ENCODE data around the gene NUAK2.

NUAK2 gene

GRCh38 chr1:205338011-205338410, 16.5 kb upstream of the NUAK2 start:
- H3K4me3 Mint-ChIP-seq: no peak overlapping the region
- no peaks in the 10 kb centered on the region for H3K4me1 Mint-ChIP-seq (ENCODE audit: low read depth)
- peaks cover 51% of the 10 kb centered on the region for H3K27me3 Mint-ChIP-seq (ENCODE audit: low read depth)
- no peaks in the 10 kb centered on the region for H3K9me3 Mint-ChIP-seq
- H3K27ac Mint-ChIP-seq: no peak overlapping the region
- no peaks in the 10 kb centered on the region for H3K36me3 Mint-ChIP-seq (ENCODE audit: low read depth)

- Mint-ChIP-seq H3K4me3 (no peak overlapping the region), H3K9me3 (no peaks in the 10 kb centered on the region), H3K27me3 (ENCODE audit: low read depth) (peaks cover 48% of the 10 kb centered on the region), H3K4me1 (ENCODE audit: low read depth) (no peaks in the 10 kb centered on the region), H3K27ac (no peak overlapping the region), H3K36me3 (ENCODE audit: low read depth) (no peaks in the 10 kb centered on the region)
Observed at GRCh38 chr1:205337481-205337880, 15.9 kb upstream of the NUAK2 start.

- no peaks in the 10 kb centered on the region for H3K9me3 Mint-ChIP-seq
- H3K4me1 Mint-ChIP-seq (ENCODE audit: low read depth): no peaks in the 10 kb centered on the region
- H3K4me3 Mint-ChIP-seq: no peak overlapping the region
- no peak overlapping the region for H3K27ac Mint-ChIP-seq
- peaks cover 43% of the 10 kb centered on the region for H3K27me3 Mint-ChIP-seq (ENCODE audit: low read depth)
- no peaks in the 10 kb centered on the region for H3K36me3 Mint-ChIP-seq (ENCODE audit: low read depth)
Observed at GRCh38 chr1:205335692-205336091, 14.1 kb upstream of the NUAK2 start.

GRCh38 chr1:205332015-205332791, 10.7 kb upstream of the NUAK2 start:
- Mint-ChIP-seq H3K4me1 (ENCODE audit: low read depth) (no peaks in the 10 kb centered on the region), H3K27ac (no peak overlapping the region), H3K27me3 (ENCODE audit: low read depth) (peaks cover 49% of the 10 kb centered on the region), H3K4me3 (no peak overlapping the region), H3K9me3 (no peaks in the 10 kb centered on the region), H3K36me3 (ENCODE audit: low read depth) (no peaks in the 10 kb centered on the region)

GRCh38 chr1:205330150-205330549, 8.6 kb upstream of the NUAK2 start:
- Mint-ChIP-seq H3K4me3 (no peak overlapping the region), H3K27ac (no peak overlapping the region)

GRCh38 chr1:205329719-205330118, 8.2 kb upstream of the NUAK2 start:
- peaks cover 54% of the 10 kb centered on the region for H3K27me3 Mint-ChIP-seq (ENCODE audit: low read depth)
- no peak overlapping the region for H3K27ac Mint-ChIP-seq
- no peaks in the 10 kb centered on the region for H3K9me3 Mint-ChIP-seq
- peaks cover 10% of the 10 kb centered on the region for H3K4me1 Mint-ChIP-seq (ENCODE audit: low read depth)
- H3K4me3 Mint-ChIP-seq: no peak overlapping the region
- H3K36me3 Mint-ChIP-seq (ENCODE audit: low read depth): no peaks in the 10 kb centered on the region

More at GRCh38 chr1:205330150-205330549, 8.6 kb upstream of the NUAK2 start:
- Mint-ChIP-seq H3K9me3 (no peaks in the 10 kb centered on the region), H3K36me3 (ENCODE audit: low read depth) (no peaks in the 10 kb centered on the region), H3K4me1 (ENCODE audit: low read depth) (peaks cover 6% of the 10 kb centered on the region), H3K27me3 (ENCODE audit: low read depth) (peaks cover 54% of the 10 kb centered on the region)

- Mint-ChIP-seq H3K36me3 (ENCODE audit: low read depth) (no peaks in the 10 kb centered on the region), H3K4me1 (ENCODE audit: low read depth) (peaks cover 17% of the 10 kb centered on the region), H3K27ac (no peak overlapping the region), H3K27me3 (ENCODE audit: low read depth) (peaks cover 45% of the 10 kb centered on the region), H3K9me3 (no peaks in the 10 kb centered on the region), H3K4me3 (no peak overlapping the region)
Observed at GRCh38 chr1:205328476-205328875, 6.9 kb upstream of the NUAK2 start.

- no peak overlapping the region for H3K27ac Mint-ChIP-seq
- peaks cover 36% of the 10 kb centered on the region for H3K27me3 Mint-ChIP-seq (ENCODE audit: low read depth)
- peaks cover 22% of the 10 kb centered on the region for H3K4me1 Mint-ChIP-seq (ENCODE audit: low read depth)
- no peak overlapping the region for H3K4me3 Mint-ChIP-seq
- no peaks in the 10 kb centered on the region for H3K9me3 Mint-ChIP-seq
- no peaks in the 10 kb centered on the region for H3K36me3 Mint-ChIP-seq (ENCODE audit: low read depth)
Observed at GRCh38 chr1:205326812-205327466, 5.4 kb upstream of the NUAK2 start.

GRCh38 chr1:205325334-205325884, 3.9 kb upstream of the NUAK2 start:
- Mint-ChIP-seq H3K27me3 (ENCODE audit: low read depth) (peaks cover 25% of the 10 kb centered on the region), H3K4me3 (no peak overlapping the region), H3K36me3 (ENCODE audit: low read depth) (peaks cover 6% of the 10 kb centered on the region), H3K9me3 (no peaks in the 10 kb centered on the region), H3K27ac (no peak overlapping the region), H3K4me1 (ENCODE audit: low read depth) (peaks cover 28% of the 10 kb centered on the region)

GRCh38 chr1:205324781-205325180, 3.2 kb upstream of the NUAK2 start:
- H3K27me3 Mint-ChIP-seq (ENCODE audit: low read depth): peaks cover 23% of the 10 kb centered on the region
- H3K4me3 Mint-ChIP-seq: no peak overlapping the region
- peaks cover 8% of the 10 kb centered on the region for H3K36me3 Mint-ChIP-seq (ENCODE audit: low read depth)
- no peak overlapping the region for H3K27ac Mint-ChIP-seq
- H3K9me3 Mint-ChIP-seq: no peaks in the 10 kb centered on the region
- H3K4me1 Mint-ChIP-seq (ENCODE audit: low read depth): peaks cover 32% of the 10 kb centered on the region

- Mint-ChIP-seq H3K4me3 (no peak overlapping the region), H3K9me3 (no peaks in the 10 kb centered on the region), H3K27me3 (ENCODE audit: low read depth) (peaks cover 15% of the 10 kb centered on the region), H3K4me1 (ENCODE audit: low read depth) (peaks cover 40% of the 10 kb centered on the region), H3K36me3 (ENCODE audit: low read depth) (peaks cover 14% of the 10 kb centered on the region), H3K27ac (no peak overlapping the region)
Observed at GRCh38 chr1:205323794-205324193, 2.2 kb upstream of the NUAK2 start.

- Mint-ChIP-seq H3K27ac (no peak overlapping the region), H3K4me1 (ENCODE audit: low read depth) (peaks cover 58% of the 10 kb centered on the region)
Observed at GRCh38 chr1:205321959-205322283, 376 bp upstream of the NUAK2 start.

GRCh38 chr1:205319081-205320018, 2.2 kb downstream of the NUAK2 start:
- Mint-ChIP-seq H3K4me1 (ENCODE audit: low read depth) (peaks cover 68% of the 10 kb centered on the region), H3K27me3 (ENCODE audit: low read depth) (no peaks in the 10 kb centered on the region), H3K9me3 (no peaks in the 10 kb centered on the region), H3K36me3 (ENCODE audit: low read depth) (peaks cover 17% of the 10 kb centered on the region), H3K27ac (peak overlapping the region; percentile 46), H3K4me3 (peak overlapping the region; percentile 93)

More at GRCh38 chr1:205321959-205322283, 376 bp upstream of the NUAK2 start:
- Mint-ChIP-seq H3K9me3 (no peaks in the 10 kb centered on the region), H3K36me3 (ENCODE audit: low read depth) (peaks cover 17% of the 10 kb centered on the region), H3K27me3 (ENCODE audit: low read depth) (peaks cover 11% of the 10 kb centered on the region), H3K4me3 (peak overlapping the region; percentile 93)

- no peaks in the 10 kb centered on the region for H3K27me3 Mint-ChIP-seq (ENCODE audit: low read depth)
- H3K36me3 Mint-ChIP-seq (ENCODE audit: low read depth): peaks cover 19% of the 10 kb centered on the region
- peaks cover 72% of the 10 kb centered on the region for H3K4me1 Mint-ChIP-seq (ENCODE audit: low read depth)
- H3K4me3 Mint-ChIP-seq: peak overlapping the region; percentile 78
- H3K27ac Mint-ChIP-seq: no peak overlapping the region
- no peaks in the 10 kb centered on the region for H3K9me3 Mint-ChIP-seq
Observed at GRCh38 chr1:205318231-205318991, 3.1 kb downstream of the NUAK2 start.

Measured in T-helper 1 cell treated with Interleukin-12 subunit alpha and Interleukin-12 subunit beta and Interleukin-4 antibody, amounts not matched to agents 30 μg/mL and 1 μg/mL, for 36 hours (primary cell).